Heart right ventricle (tissue), 16 donors: ENCODE data around the gene CEP89. TPM values are rescaled to one million over a fixed set of nuclear protein-coding genes. Genes with fewer than 3 reads are reported as not detected.
A peak's percentile ranks its signal among the peaks of the same experiment; 100 is the strongest.

Source experiments
- ATAC-seq, 8 donors: fragments of 200-7000 bp; cut with Tn5 transposase; one replicate each; pipeline ENCODE4 v1.9.1; 2020; ENCODE audit warnings: mild to moderate bottlenecking in 8 of 8, moderate library complexity in 8 of 8, moderate number of reproducible peaks in 1 of 8
- DNase-seq, 2 donors: peaks; one replicate each; pipeline ENCODE4 v3.0.0-alpha.2; 2020
- H3K27ac ChIP-seq, 10 donors: fragments of 200-600 bp; sonication (generic) in 2 of 10; one replicate each; pipeline versions ENCODE4 v1.5.0 to v1.8.0; 2020 to 2022; ENCODE audit warnings: mild to moderate bottlenecking in 3 of 10
- H3K27me3 ChIP-seq, 7 donors: fragments of 200-600 bp; one replicate each; pipeline ENCODE4 v1.8.0; 2021 to 2022; ENCODE audit warnings: mild to moderate bottlenecking in 2 of 7
- H3K36me3 ChIP-seq, 9 donors: fragments of 200-600 bp; sonication (generic) in 1 of 9; one replicate each; pipeline versions ENCODE4 v1.5.0 to v1.8.0; 2020 to 2022; ENCODE audit warnings: mild to moderate bottlenecking in 2 of 9
- H3K4me1 ChIP-seq, 9 donors: fragments of 200-600 bp; sonication (generic) in 1 of 9; one replicate each; pipeline versions ENCODE4 v1.5.0 to v1.8.0; 2020 to 2022; ENCODE audit warnings: mild to moderate bottlenecking in 4 of 9
- H3K4me3 ChIP-seq, 10 donors: fragments of 200-600 bp; sonication (generic) in 2 of 10; one replicate each; pipeline versions ENCODE4 v1.5.0 to v1.8.0; 2020 to 2022; ENCODE audit warnings: mild to moderate bottlenecking in 7 of 10, moderate library complexity in 2 of 10
- H3K9me3 ChIP-seq, 11 donors: fragments of 200-600 bp in 10 of 11; sonication (generic) in 2 of 11; one replicate each; pipeline versions ENCODE4 v1.5.0 to v1.8.0; 2013 to 2022; ENCODE audit warnings: mild to moderate bottlenecking in 2 of 11, control low read depth in 1 of 11, moderate library complexity in 1 of 11
- CTCF ChIP-seq, 9 donors: fragments of 200-600 bp; sonication (generic) in 2 of 9; IDR thresholded peaks; one replicate each; pipeline versions ENCODE4 v1.5.0 to v1.8.0; 2021 to 2022; ENCODE audit warnings: antibody characterized with exemption in 9 of 9, mild to moderate bottlenecking in 5 of 9, moderate library complexity in 1 of 9
- WGBS, 2 donors: extraction: QIAGEN DNeasy Blood & Tissue Kit; methylation state at CpG; one replicate each; pipeline ENCODE4 v1.1.7; 2013; ENCODE audit warnings: inconsistent platforms in 1 of 2; 5-methylcytosine and 5-hydroxymethylcytosine counted together
- intact Hi-C, 10 donors: fragments of 100-400 bp; cut with DNase I; formaldehyde crosslinking; loops; one replicate each; pipeline versions ENCODE4 v1.11.1 to v1.14.2; 2022
- polyA plus RNA-seq, 2 donors: library from polyadenylated mRNA; stranded (reverse); fragments of 200-250 nt; gene quantifications; one replicate each; pipeline ENCODE4 v1.2.3, GENCODE V29; 2013
- total RNA-seq, 10 donors: library from RNA; stranded (reverse); fragmentation: NEBNext Ultra II Directional in 3 of 10; extraction: Animal tissue kit (Norgen Biotek cat#: 25700) in 3 of 10; gene quantifications; one replicate each; pipeline versions ENCODE4 v1.2.1 to v1.2.4, GENCODE V29; 2021 to 2023
- donor health status: Arrhythmogenic right ventricular cardiomyopathy.
- donor health status: ischemic (EF 13 %, LVEDD 7.1; RV severe dilation, severe dysfunction).
- donor health status: healthy with polysubstance abuse.
- donor health status: DM: no; HTN: yes; CAD: no.
- donor health status: DM: no; HTN: no; CAD: no.
- donor health status: ischemic (EF 25% LVEDD 6.9; RV normal size, moderate dysfunction).
- donor health status: ischemic (EF 25% LVEDD 5.7; RV mildly dilated, moderate dysfunction).
- donor health status: healthy.
- donor health status: DM: yes; HTN: yes; CAD: no.
- donor health status: Ischemic cardiomyopathy.
- donor health status: ischemic (EF 35%, LVEDD 5.7; RV mildly dilated, moderate dysfunction).
- donor health status: nonischemic (EF 11% LVEDD 7.7; RV severe dilation, severe dysfunction).
- donor health status: DM: yes; HTN: yes; CAD: no.
- donor health status: PGD.
- donor health status: ischemic (EF 29% LVEDD 5.4; RV normal size, mild dysfunction).
- donor health status: nonischemic (EF 23%, LVEDD 6.1; RV moderate dilation, normal function).

CEP89 gene
- total and polyA plus RNA-seq, 12 donors = 7.5 to 13.9 (median 10.0) TPM

GRCh38 chr19:32875428-32875827 is 96.3 kb downstream of the CEP89 start:
- no peaks in the 10 kb centered on the region for H3K27me3 ChIP-seq
- WGBS, 2 donors = 68 to 69% methylated on average over 7 of the region's 7 CpGs
- no peak for TF ChIP-seq CTCF (IDR thresholded peaks at IDR 0.05)
- intact Hi-C loops = no loop called here
- no peaks in the 10 kb centered on the region for H3K4me1 ChIP-seq
- H3K9me3 ChIP-seq = no peaks in the 10 kb centered on the region
- H3K4me3 ChIP-seq = no peak overlapping the region
- H3K27ac ChIP-seq = no peak overlapping the region
- DNase-seq = no peak
- no peak for ATAC-seq
- peaks cover 0 to 29% (median 0%) of the 10 kb centered on the region in 9 donors for H3K36me3 ChIP-seq

GRCh38 chr19:32874605-32875004 is 97.2 kb downstream of the CEP89 start:
- intact Hi-C loops = no loop called here
- H3K27ac ChIP-seq = no peak overlapping the region
- WGBS, 2 donors = 77 to 90% methylated on average over 9 of the region's 9 CpGs
- DNase-seq (no peak), ATAC-seq (peak in 1 of 8 donors; percentile 41)
- no peak for TF ChIP-seq CTCF (IDR thresholded peaks at IDR 0.05)
- H3K4me3 ChIP-seq = no peak overlapping the region
- no peaks in the 10 kb centered on the region for H3K4me1 ChIP-seq
- H3K9me3 ChIP-seq = no peaks in the 10 kb centered on the region
- H3K36me3 ChIP-seq = peaks cover 0 to 21% (median 0%) of the 10 kb centered on the region in 9 donors
- H3K27me3 ChIP-seq = no peaks in the 10 kb centered on the region

GRCh38 chr19:32873247-32873959 is 98.4 kb downstream of the CEP89 start:
- H3K27ac ChIP-seq = no peak overlapping the region
- H3K9me3 ChIP-seq = no peaks in the 10 kb centered on the region
- H3K36me3 ChIP-seq = peaks cover 0 to 9% (median 0%) of the 10 kb centered on the region in 9 donors
- 89 to 91% methylated on average over 18 of the region's 18 CpGs for WGBS, 2 donors
- no peaks in the 10 kb centered on the region for H3K4me1 ChIP-seq
- no peak for ATAC-seq
- DNase-seq = no peak
- no peak for TF ChIP-seq CTCF (IDR thresholded peaks at IDR 0.05)
- intact Hi-C loops = no loop called here
- H3K4me3 ChIP-seq = no peak overlapping the region
- H3K27me3 ChIP-seq = no peaks in the 10 kb centered on the region

- ATAC-seq = no peak
- intact Hi-C loops = no loop called here
- WGBS, 2 donors = 87 to 93% methylated on average over 3 of the region's 3 CpGs
- Histone ChIP-seq H3K27me3 (no peaks in the 10 kb centered on the region), H3K4me3 (no peak overlapping the region), H3K36me3 (no peaks in the 10 kb centered on the region), H3K27ac (no peak overlapping the region), H3K4me1 (no peaks in the 10 kb centered on the region), H3K9me3 (no peaks in the 10 kb centered on the region)
- TF ChIP-seq CTCF (IDR thresholded peaks at IDR 0.05) = no peak
- no peak for DNase-seq
Observed at GRCh38 chr19:32872391-32872790, 99.4 kb downstream of the CEP89 start.
